ACHN (cell line): Measurements from ENCODE around the gene TUBA1B.
A peak's percentile ranks its signal among the peaks of the same experiment; 100 is the strongest.

ENCODE experiments used
- DNase-seq: peaks from one replicate; pipeline ENCODE4 v3.0.0-alpha.2; 2015
- in situ Hi-C: cut with HindIII; loops from 2 replicates; pipeline ENCODE4 v1.10.0; 2017; ENCODE audit warnings: low sequenced_read_pairs, low pct_ligation_motif_present, low pct_unique_long_range_greater_than_20kb

The TUBA1B gene

GRCh38 chr12:49093792-49094159 is 37.4 kb downstream of the TUBA1B start:
- in situ Hi-C loops: no loop called here
- no peak for DNase-seq

- DNase-seq: no peak
- in situ Hi-C loops: no loop called here
Observed at GRCh38 chr12:49092816-49093406, 38.3 kb downstream of the TUBA1B start.

- DNase-seq: peak; percentile 68
- in situ Hi-C loops: no loop called here
Observed at GRCh38 chr12:49092086-49092815, 38.9 kb downstream of the TUBA1B start.

GRCh38 chr12:49091836-49092085 is 39.4 kb downstream of the TUBA1B start:
- in situ Hi-C loops: no loop called here
- no peak for DNase-seq

GRCh38 chr12:49091056-49091835 is 39.9 kb downstream of the TUBA1B start:
- in situ Hi-C loops: no loop called here
- no peak for DNase-seq

GRCh38 chr12:49089821-49090773 is 41.1 kb downstream of the TUBA1B start:
- in situ Hi-C loops: no loop called here
- DNase-seq: peak; percentile 62

- DNase-seq: no peak
- in situ Hi-C loops: no loop called here
Observed at GRCh38 chr12:49088932-49089330, 42.3 kb downstream of the TUBA1B start.

GRCh38 chr12:49088150-49088931 is 42.9 kb downstream of the TUBA1B start:
- peak; percentile 96 for DNase-seq
- in situ Hi-C loops: no loop called here

GRCh38 chr12:49086116-49086515 is 45.1 kb downstream of the TUBA1B start:
- in situ Hi-C loops: no loop called here
- DNase-seq: no peak

- in situ Hi-C loops: no loop called here
- DNase-seq: no peak
Observed at GRCh38 chr12:49084438-49084837, 46.8 kb downstream of the TUBA1B start.

GRCh38 chr12:49079793-49080192 is 51.4 kb downstream of the TUBA1B start:
- in situ Hi-C loops: no loop called here
- no peak for DNase-seq
